Measurements from ENCODE around the gene MADD.

GRCh38 chr11:47357985-47358730, 88.2 kb downstream of the MADD start:
- TF ChIP-seq SIN3A (IDR thresholded peaks at IDR 0.05; ENCODE audit: borderline replicate concordance, insufficient read depth, low read length) = no peak
- TF ChIP-seq POLR2AphosphoS5 (IDR thresholded peaks at IDR 0.05; ENCODE audit: low read depth, low read length) = no peak
- TF ChIP-seq TAF1 (IDR thresholded peaks at IDR 0.05; ENCODE audit: borderline replicate concordance, insufficient read depth, low read length) = no peak
- TF ChIP-seq, protein P1, sequence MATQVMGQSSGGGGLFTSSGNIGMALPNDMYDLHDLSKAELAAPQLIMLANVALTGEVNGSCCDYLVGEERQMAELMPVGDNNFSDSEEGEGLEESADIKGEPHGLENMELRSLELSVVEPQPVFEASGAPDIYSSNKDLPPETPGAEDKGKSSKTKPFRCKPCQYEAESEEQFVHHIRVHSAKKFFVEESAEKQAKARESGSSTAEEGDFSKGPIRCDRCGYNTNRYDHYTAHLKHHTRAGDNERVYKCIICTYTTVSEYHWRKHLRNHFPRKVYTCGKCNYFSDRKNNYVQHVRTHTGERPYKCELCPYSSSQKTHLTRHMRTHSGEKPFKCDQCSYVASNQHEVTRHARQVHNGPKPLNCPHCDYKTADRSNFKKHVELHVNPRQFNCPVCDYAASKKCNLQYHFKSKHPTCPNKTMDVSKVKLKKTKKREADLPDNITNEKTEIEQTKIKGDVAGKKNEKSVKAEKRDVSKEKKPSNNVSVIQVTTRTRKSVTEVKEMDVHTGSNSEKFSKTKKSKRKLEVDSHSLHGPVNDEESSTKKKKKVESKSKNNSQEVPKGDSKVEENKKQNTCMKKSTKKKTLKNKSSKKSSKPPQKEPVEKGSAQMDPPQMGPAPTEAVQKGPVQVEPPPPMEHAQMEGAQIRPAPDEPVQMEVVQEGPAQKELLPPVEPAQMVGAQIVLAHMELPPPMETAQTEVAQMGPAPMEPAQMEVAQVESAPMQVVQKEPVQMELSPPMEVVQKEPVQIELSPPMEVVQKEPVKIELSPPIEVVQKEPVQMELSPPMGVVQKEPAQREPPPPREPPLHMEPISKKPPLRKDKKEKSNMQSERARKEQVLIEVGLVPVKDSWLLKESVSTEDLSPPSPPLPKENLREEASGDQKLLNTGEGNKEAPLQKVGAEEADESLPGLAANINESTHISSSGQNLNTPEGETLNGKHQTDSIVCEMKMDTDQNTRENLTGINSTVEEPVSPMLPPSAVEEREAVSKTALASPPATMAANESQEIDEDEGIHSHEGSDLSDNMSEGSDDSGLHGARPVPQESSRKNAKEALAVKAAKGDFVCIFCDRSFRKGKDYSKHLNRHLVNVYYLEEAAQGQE (IDR thresholded peaks at IDR 0.05; ENCODE audit: insufficient read depth in 1 of 2, low read depth in 2 of 2, low read length in 2 of 2) = no peak
